ENCODE data around the gene ABI1.

ABI1 gene

DNA sequence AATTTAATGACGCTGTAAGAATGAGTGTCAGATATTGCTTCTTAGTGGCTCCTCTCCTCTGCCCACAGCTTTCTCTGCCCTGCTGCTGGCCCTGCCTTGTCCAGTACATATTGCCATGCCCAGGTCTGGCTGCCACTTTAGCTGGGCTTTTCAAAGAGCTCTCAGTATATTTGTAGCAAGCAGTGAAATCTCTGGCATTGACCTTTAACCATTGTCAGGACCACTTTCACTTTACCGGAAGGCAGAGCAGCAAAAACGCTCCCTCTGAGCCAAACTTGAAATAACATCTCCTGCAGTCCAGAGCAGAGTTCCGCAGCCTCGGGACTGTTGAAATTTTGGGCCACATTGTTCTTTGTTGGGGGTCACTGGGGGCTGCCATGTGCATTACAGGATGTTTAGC lies 149.4 kb downstream of the ABI1 start:
- DNase-seq (ENCODE audit: low spot score), result no peak

DNA sequence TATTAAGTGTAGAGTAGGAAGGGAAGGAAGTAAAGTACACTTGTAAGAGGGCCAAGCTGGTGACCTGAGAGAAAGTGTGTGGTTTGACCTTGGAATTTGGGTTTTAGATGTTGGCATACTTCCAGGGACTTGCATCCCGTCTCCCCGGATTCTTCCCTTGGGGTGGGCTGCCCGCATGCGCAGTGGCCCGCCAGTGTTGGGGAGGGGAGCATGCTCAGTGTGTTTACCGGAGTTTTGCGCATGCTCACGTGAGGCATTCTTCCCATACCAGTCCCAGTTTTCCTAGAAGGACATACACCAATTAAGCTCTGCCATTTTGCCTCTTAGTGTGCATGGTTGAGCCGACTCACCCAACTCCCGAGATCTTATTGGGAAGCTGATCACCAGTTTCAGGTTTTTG lies 153.8 kb downstream of the ABI1 start:
- no peak for DNase-seq (ENCODE audit: low spot score)

DNA sequence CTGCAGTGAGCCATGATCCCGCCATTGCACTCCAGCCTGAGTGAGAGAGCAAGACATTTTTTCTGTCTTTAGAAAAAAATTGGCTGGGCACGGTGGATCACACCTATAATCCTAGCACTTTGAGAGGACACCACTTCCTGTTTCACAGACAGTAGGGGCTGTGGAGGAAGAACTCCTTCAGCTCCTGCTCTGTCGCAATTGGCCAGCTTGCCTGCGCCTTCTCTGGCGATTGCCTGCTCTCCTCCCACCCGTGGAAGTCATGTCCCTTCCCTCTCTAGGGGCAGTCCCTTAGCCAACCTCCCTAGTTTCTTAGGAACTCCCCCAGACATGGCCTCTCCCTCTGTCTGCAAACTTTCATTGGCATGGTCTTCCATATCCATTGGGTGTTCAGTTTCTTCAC lies 154.6 kb downstream of the ABI1 start:
- no peak for DNase-seq (ENCODE audit: low spot score)

DNA sequence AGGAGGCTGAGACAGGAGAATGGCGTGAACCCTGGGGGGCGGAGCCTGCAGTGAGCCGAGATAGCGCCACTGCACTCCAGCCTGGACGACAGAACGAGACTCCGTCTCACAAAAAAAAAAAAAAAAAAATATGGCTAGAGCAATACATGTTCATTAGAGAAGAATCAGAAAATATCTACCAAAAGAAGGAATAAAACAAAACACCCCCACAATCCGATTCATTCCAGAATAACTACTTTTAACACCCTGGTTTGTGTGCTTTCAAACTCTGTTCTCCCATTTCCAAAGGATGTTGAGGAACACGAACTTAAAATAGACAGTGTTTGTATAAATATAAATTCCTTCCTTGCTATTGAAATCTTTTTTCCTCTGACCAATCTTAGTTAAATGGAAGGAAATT lies 156.8 kb downstream of the ABI1 start:
- no peak for DNase-seq (ENCODE audit: low spot score)

DNA sequence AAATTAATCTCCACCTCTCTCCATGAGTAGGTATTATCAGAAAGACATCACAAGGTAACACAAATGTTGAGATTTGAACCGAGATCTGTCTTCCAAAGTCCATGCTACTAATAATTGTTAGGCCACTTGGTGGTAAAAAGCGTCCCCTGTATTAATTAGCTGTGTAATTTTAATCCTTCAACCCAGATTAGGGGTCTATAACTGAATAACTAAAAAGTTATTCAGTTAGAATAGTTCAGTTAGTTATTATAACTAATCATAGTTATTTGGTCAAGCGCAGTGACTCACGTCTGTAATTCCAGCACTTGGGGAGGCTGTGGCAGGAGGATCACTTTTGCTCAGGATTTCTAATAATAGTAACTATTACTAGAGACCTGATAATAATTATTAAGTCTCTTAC lies 157.7 kb downstream of the ABI1 start:
- no peak for DNase-seq (ENCODE audit: low spot score)

DNA sequence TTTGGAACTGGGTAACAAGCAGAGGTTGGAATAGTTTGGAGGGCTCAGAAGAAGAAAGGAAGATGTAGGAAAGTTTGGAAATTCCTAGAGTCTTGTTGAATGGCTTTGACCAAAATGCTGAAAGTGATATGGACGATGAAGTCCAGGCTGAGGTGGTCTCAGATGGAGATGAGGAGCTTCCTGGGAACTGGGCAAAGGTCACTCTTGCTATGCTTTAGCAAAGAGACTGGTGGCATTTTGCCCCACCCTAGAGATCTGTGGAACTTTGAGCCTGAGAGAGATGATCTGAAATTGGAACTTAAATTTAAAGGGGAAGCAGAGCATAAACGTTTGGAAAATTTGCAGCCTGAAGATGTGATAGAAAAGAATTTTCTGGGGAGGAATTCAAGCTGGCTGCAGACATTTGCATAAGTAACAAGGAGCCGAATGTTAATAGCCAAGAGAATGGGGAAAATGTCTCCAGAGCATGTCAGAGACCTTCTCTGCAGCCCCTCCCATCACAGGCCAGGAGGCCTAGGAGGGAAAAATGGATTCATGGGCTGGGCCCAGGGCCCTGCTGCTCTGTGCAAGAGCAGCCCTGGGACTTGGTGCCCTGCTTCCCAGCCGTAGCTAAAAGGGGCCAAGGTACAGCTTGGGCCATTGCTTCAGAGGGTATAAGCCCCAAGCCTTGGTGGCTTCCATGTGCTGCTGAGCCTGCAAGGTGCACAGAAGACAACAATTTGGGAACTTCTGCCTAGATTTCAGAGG lies 159.7 kb downstream of the ABI1 start:
- DNase-seq (ENCODE audit: low spot score), result no peak

DNA sequence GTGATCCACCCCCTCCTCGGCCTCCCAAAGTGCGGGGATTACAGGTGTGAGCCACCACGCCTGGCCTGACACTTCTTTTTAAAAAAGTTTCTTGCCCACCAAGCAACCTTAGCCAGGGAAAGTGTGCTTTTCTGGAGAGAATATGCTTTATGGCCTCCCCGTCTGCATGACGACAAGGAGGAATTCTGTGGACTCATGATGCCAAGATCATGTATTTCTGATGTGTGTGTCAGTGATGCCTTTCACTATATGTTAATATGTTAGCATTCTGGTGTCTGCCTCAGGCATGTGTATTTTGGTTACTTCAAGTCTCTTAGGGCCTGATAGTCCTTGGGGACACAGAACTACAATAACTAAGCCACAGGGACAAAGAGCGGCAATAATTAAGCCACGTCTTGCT lies 161.1 kb downstream of the ABI1 start:
- DNase-seq (ENCODE audit: low spot score), result no peak

DNA sequence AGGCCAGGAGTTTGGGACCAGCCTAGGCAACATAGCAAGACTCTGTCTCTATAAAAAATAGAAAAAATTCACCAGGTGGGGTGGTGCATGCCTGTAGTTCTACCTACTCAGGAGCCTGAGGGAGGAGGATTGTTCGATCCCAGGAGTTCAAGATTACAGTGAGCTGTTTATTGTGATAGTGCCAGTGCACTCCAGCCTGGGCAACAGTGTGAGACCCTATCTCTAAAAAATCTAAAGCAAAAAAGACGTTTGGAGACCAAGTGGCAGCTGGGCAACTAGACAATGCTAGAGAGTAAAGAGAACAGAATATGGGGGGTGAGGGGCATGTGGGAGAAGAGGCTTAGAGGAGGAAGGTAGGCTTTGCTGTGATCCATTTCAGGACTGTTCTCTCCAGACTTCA lies 161.8 kb downstream of the ABI1 start:
- DNase-seq (ENCODE audit: low spot score), result no peak

DNA sequence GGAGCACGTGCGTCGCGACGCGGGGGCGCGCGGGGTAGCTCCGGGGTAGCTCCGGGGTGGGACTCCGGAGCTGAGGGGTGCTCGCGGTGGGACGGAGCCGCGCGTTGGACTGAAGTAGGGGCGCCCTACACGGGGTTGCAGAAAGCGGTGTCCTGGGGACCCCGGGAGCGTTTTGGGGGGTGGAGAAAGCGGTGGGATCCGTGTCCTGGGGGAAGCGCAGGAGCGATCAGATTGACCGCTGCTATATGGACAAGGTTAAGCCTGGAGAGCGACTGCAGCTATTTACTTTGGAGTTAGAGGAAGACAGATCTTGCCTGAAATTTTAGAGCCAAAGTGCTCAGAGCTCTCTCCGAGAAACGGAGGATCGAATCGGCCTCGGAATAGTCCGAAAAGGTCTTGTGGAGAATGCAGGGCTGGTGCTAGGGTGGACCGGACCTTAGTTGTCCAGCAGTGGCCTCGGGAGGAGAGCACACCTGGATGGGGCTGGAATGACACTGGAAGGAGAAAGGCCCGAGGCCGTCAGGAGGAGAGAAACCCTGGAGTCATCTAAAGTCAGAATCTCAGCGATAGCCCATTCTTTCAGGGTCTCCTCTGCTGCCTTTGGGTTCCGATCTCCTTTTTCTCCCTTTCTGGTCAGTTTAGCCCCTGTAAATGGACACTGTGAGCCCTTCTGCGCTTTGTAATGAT lies 162.7 kb downstream of the ABI1 start:
- DNase-seq (ENCODE audit: low spot score), result peak; percentile 15

DNA sequence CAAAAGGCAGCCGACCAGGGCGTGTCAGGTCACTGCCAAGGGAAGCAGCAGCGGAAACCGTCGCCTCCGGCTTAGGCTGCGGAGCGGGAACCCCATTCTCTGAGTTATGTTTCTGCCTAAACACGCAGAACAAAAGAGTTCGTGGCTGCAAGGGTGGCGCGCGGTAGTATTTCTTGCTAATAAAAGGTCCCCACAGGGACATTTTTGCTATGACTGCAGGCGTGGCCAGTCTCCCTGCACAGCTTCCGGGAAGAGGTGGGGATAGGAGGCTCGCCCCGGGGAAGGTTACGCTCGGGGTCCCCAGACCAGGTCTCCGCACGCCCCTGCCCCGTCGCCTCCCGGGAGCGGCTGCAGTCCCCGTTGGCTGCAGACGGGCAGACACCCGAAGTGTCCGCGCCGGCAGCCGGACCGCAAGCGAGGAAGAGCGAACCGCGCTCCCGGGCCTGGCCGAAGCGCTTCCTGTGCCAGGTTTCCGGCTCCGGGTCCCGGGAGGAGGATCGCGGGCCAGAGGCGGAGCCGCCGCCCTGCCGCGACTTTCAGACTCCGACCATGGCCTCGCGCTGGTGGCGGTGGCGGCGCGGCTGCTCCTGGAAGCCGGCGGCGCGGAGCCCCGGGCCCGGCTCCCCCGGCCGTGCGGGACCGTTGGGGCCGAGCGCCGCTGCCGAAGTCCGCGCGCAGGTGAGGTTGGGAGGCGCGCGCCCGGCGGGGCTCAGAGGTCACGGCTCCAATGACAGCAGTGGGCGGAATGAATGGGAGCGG lies 163.4 kb downstream of the ABI1 start, which contains the start of gene PDSS1:
TSS of gene PDSS1 (plus strand) at position 539 of the 759 bp plus-strand sequence. CDS start at position 550, 11 bp downstream.
- DNase-seq (ENCODE audit: low spot score), result peak; percentile 87

DNA sequence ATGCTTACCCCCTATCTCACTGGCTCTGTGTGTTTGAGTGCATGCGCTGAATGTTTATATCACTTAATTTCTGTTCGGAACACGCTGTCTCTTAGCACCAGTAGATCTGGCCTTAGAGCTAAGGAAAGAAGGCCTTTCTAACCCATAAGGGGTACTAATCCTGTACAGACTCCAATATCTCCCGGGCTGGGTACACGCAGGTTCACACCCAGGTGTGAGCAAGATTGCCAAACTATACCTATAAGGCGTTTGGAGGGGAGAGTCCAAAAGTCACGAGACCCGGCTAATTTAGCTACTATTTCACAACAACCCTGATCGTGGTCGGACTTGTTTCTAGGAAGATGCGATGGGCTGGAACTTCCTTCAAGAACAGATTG lies 164.0 kb downstream of the ABI1 start:
- no peak for DNase-seq (ENCODE audit: low spot score)
